GM21367 (cell line): ENCODE results near the gene SLC38A2.

Source experiments
- ATAC-seq: cut with Tn5 transposase; IDR thresholded peaks from one replicate; pipeline ENCODE4 v1.9.1; 2021; ENCODE audit not compliant: unreplicated experiment

SLC38A2 gene

DNA sequence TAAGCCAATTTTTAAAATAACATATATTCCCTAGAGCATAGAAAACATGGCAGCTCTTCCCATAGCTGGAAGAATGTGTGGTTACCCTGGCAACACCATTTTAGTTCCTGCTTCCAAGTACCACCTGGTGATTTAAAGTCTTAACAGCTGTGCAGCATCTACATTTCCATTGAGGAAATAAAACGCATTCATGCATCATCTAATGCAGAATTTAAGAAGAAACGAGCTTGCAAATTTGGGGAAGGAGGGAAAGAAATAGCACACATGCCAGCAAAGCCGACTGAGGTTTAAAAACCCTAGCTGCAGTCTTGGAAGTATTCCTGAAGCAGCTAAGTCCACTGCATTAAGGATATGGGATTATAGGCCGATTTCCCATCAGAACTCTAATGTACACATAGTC is 22.8 kb upstream of the SLC38A2 start:
- ATAC-seq: no peak

DNA sequence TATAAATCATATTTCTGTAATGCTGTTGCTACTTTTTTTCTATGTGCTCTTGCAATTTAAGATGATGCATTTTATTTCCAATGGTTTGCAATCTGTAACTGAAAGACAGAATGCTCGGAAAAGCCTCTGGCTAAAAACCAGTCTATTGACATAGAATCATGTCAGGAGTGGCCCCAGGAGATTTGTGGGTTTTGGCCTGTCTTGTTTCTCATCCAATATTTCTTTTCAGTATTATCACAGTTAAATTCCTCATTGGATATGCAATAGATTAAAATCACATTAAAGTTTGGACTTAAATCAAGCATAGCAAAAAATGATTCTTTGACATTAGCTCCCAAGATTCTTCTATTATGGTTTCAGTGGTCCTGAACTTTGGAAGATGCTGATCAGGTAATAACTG is 19.1 kb upstream of the SLC38A2 start:
- ATAC-seq: no peak

DNA sequence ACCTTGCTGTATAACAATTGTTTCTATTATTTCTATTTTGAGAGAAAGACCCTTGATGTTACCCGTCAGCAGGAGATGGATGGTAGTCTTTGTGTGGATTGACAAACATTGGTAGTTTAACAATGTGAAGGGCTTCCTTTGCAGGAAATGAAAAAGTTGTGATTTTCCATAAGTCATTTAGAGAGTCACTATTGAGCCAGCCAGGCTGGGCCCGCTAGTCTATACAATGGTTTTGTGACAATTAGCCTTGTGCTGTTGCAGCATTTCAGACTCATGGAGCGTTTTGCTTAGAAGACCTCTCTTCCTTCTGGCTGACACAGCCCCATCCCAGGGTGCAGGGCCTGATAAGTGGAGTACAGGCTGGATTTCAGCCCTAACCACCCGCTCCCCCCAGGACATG is 18.3 kb upstream of the SLC38A2 start:
- no peak for ATAC-seq

DNA sequence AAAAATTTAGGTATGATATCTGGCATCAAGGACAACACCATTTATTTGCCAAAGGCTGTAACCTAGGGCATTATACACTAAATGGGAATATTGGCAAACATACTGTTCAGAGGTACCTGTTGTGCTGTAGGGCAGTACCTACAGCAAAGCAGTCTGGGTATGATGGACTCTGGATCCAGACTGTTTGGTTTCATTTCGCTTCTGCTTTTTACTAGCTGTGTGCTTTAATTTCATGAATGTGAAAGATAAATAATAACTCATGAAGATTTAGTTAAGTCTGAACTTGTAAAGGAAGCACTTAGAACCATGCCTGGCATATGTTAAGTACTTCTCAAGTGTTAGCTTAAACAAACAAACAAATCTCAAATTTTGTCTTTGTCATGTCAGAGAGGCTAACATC is 17.7 kb upstream of the SLC38A2 start:
- no peak for ATAC-seq

DNA sequence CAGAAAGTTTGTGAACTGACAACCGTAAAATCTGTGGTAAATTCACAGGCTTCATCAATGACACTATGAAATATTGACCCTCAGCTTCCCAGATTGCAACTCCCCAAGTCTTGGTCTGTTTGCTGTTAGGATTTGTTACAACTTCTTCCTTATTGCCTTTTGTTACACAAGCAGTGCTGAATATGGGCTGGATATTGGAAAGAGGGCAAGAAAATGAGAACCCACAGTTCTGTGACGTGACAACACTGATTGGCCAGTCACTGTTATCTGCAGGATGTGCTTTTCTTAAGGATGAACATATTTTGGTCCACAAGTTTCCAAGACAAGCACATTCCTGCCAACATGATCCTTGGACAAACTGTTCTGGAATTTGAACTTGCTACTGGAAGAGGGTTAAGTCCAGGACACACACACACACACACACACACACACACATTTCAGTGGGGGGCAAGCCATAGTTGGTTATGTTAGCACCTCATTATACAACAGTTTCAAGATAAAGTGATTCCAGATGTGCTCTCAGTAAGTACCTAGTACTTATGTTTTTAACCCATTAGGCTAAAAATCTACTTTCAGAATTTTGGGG is 16.6 kb upstream of the SLC38A2 start:
- ATAC-seq: no peak

DNA sequence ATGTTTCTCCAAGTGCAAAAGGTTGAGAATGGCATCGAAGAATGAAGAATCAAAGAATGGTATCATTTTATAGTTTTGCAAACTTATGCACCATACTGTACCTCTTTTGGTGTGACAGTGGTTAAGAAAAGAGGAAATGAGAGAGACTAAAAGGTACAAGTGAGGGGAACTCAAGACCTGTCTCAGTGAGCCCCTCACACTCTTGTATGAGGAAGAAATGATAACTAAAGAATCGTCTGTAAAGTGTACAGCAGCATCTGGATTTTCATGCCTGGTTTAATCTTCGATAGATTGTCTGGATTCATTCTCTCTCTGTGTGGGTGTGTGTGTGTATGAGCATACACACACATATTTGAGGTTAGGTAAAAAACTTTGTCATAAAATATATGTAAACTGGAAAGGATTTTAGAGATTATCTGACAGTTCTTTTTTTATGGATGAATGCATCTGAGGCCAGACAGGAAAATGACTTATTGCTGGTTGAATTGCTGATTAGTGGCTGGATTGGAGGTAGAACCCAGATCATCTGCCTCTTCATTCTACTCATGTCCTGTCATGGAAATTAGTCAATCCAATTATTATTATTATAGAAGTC is 16.0 kb upstream of the SLC38A2 start:
- peak; percentile 58 for ATAC-seq

DNA sequence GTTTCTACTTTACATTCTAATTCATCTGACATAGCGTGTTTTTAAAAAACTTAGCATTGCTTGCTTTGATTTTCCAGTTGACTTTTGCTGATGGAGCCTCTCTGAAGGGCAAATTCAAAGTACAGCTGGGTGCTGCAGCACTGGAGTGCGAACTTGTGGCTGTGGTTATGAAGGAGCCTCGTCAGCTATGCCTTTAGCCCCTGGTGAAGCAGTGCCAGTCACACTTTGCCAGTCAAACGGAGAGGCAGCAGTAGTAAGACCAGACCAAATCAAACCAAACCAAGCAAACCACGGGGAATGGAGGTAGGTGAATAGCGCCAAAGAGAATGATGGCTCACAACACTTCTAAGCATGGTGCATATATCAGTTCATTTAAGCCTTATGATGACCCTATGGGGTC is 15.1 kb upstream of the SLC38A2 start:
- no peak for ATAC-seq

DNA sequence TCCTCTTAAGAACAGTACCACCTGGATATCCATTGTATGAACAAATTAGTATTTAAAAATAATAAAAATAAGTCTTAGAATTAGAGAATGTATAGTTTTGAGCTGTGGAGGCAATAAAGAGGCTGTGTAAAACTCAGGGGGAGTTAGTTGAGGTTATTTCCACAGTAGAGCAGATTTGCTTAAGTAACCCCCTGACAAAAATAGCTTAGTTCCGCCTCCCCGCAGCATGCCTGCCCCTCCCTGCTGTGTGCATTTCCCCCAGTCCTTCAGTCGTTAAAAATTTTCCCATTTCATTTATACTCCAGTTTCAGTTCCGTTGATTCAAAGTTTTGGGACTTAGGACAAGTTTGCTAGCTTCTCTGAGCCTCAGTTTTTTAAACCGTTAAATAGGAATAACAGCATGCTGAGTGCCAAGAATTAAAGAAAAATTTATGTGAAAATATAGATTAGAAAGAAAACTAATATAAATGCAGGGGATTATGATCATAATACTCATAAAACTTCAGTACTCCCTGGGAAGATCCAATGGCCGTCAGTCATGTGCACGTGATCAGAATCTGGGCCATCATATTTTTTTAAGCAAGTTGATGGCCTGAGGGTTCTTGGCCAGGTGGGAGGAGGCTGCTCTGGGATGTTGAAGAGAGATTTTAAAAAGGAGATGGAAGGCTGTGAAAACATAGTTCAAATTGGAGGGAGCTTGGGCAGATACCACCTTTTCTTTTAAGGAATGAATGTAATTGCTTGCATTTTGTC is 14.5 kb upstream of the SLC38A2 start:
- peak; percentile 20 for ATAC-seq

DNA sequence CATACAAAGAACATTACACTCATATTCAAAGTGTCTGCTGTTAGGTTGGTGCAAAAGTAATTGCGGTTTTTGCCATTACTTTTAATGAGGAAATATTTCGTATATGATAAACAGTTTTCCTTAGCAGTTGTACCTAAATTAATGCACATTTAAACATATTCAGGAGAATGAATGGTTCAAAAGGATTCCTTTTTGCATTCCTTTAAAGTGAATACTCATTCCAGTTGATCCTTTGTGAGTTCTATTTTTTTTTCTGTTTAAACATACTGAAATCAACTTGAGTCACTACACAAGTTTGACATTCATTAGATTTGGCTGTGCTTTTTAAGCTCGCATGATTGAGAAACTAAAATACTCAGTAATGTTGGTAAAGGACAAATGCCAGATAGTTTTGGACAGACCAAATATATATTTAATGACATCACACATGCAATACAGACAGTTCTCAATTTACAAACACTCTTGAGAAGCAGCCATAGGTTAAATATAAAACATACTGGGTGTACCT is 13.8 kb upstream of the SLC38A2 start:
- no peak for ATAC-seq

DNA sequence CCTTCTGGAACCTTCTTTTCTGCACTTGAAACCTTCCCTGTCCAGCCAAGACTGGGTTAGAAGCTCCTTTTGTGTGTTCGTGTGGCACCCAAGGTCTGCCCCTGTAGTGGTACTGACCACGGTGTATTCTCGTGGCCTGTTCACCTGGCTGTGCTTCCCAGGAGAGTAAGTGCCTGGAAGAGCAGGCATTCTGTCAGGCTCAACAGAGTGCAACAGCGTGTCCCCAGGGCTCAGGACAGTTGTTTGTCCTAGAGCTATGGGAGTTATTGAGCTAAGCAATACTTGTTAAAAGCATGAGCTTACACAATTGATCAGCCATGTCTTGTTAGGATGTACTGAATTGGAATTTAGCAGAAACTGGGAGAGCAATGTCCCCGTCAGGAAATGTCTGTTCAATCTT is 12.9 kb upstream of the SLC38A2 start:
- no peak for ATAC-seq

DNA sequence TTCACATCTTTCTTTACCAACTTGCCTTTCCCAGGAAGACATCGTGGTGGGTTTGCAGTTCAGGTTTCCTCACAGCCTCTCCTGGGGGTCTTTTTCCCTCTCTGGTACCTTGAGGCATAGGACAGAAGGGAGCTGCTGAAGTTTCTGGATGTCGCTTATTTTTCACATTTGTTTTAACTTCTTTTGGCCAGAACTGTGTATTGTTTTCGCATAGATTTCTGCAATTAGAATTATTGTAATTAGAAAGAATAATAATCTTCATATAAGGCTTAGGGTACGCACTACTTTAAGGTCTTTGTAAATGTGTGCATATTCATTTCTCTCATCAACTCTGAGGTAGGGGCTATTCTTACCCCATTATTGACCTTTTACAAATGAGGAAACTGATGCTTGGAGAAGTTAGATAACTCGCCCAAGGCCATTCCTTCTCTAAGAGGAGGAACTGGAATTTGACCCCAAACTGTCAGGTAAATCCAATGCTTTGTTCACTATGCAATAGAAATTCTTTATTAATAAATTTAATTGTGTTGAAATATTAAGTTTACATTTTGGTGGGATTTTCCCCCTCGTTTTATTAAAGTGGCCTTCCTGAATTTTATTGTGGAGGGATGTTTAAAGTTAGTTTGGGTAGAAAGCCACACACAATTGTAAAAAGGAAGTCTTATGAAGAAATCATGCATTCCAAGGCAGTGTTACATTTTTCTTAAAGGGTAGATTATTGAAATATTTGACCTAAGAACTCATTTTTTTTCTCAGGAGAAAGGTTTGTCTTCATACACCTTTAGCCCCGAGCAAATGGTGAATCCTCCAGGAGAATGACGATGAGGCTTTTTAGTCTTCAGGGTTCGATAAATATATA is 12.1 kb upstream of the SLC38A2 start:
- ATAC-seq: no peak

DNA sequence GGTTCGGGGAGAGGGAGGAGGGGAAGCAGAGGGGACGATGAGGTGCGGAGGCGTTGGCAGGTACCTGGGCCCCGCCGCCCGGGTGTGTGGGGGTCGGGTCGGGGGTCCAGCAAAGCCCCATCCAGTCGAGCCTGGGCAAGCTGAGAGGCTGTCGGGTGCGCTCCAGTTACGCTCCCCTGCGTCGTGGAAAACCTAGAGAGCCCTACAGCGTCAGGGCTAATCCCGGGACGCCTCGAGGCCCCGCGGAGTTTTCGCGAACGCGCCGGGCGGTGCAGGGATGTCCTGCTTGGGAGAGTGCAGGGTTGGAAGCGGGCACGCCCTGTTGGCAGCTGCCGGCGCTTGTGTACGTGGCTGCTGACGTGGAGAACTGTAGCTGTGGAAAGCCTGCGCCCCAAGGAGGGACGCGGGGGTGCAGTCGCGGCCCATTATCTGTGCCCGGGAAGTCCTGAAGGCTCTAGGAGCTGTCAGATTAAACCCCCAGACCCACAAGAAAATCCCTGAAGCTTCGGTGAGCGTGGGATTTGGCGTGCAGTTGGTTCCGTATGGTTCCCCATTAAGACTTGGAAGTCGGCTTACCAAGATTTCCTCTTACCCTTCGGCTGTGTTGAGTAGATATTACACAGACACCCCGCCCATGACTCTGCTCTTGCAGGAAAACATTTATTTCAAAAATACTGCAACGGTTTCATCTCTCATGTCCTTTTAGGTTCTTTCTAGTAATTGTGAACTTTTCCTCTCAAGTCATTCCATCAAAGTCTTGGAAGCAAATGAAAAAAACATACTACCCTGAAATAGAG is 11.3 kb upstream of the SLC38A2 start:
- peak; percentile 27 for ATAC-seq

DNA sequence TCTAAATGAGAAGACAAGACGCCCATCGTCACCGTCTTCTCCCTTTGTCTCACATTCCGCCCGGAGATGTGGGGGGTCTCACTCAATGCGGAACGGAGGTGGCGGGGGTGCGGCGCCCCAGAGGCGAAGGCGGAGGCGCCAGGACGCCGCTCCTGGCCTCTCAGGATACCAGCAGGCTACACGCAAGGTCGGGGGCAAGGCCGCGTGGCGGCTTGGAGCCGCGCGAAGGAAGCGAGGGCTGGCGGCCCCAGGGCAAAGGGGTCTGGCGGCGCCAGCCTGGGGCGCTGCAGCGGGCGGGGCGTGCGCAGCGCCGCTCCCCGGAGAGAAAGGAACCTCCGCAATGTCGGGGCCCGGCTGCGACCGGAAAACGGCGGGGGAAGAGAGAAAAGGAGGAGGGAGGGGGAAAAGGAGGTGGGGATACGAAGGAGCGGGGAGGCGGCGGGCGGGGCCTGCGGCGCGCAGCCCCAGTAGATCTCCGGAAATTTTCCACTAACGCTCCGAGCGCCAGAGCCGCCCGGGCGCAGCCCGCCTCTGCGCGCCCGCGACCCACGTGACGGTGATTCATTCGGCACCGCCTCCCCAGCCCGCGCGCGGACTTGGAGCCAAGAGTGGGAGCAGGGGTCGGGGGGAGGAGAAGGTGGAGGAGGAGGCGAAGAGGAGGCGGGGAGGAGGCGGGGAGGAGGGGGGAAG is 10.5 kb upstream of the SLC38A2 start:
- ATAC-seq: peak; percentile 61

DNA sequence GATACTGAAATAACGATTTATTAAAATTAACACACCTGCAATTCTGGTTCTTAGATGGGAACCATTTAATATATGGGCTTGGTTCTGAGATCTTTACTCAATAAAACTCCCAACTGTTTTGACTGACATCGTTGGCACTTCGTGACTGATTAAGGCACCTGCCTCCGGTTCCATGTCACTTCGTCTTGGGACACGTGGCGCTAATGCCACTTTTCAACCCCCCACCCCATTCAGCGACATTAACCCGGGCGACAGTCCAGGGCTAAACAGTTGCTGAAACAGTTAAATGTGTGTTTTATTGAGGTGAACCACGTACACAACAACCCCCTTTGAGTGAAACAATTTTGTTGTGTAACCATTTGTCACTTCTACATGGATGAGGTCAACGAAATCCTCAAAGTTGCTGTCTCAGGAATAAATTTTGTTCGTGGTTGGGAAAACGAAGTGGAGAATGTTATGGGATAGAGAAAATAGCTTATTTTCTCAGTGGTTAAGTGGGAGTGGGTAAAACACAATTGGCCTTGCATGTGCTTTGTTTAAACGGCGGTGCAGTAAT is 9.9 kb upstream of the SLC38A2 start:
- no peak for ATAC-seq

DNA sequence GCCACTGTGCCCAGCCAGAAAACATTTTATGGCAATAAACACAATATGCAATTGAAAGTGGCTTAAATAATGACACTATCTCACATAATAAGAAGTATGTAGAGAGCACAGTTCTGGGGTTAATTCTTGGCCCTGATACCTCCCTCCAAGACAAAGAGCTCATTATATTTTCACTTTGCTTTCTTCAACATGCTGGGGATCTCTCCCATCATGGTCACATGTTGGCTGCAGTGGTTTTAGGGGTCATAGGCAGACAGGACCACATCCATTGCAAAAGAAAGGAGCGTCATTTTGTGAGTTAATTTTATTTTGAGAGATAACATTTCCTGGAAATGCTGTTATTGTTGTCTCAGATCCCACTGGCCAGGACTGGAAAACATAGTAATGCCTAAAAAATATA is 8.3 kb upstream of the SLC38A2 start:
- ATAC-seq: no peak

DNA sequence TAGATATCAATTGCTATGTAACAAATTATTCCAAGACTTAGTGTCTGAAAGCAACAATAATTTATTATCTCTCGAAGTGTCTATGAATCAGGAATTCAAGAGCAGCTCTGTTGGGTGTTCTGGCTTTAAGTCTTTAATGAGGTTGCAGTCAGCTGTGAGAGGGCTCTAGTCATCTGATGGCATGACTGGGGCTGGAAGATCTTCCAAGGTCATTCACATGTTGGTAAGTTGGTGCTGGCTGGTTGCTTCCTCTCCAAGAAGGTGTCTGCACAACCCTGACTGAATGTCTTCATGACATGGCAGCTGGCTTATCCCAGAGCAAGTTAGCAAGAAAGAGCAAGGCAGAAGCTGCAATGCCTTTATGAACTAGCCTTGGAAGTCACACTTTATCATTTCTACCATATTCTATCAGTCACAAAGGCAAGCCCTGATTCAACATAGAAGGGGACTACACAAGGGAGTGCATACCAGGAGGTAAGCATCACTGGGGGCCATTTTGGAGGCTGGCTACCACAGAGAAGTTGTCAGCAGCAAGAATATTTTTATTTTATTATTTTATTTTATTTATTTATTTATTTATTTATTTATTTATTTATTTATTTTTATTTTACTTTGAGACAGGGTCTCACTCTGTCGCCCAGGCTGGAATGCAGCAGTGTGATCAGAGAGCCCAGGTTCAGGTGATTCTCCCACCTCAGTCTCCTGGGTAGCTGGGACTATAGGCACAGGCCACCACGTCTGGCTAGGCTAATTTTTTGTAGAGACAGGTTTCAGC is 7.6 kb upstream of the SLC38A2 start:
- ATAC-seq: no peak

DNA sequence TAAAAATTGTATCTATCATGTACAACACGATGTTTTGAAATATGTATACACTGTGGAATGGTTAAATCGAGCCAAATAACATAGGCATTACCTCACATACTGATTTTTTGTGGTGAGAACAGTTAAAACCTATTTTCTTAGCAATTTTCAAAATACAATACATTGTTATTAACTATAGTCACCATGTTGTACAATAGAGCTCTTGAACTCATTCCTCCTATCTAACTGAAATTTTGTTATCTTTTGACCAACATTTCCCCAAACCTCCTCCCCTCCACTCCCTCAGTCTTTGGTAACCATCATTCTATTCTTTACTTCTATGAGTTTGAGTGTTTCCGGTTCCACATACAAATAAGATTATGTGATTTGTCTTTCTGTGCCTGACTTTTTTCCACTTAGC is 6.8 kb upstream of the SLC38A2 start:
- ATAC-seq: no peak

DNA sequence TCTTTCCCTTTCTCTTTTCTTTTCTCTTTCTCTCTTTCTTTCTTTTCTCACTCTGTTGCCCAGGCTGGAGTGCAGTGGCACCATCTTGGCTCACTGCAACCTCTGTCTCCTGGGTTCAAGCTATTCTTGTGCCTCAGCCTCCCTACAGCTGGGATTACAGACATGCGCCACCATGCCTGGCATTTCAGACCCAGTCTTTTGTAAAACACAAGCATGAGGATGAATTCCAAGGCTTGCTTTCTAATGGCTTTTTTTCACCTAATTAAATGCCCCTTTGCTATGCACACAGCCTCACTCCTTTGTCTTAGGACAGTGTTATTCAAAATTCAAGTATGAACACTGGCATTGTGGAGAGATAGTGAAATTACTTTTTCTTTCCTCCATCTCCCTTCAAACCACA is 6.0 kb upstream of the SLC38A2 start:
- no peak for ATAC-seq

DNA sequence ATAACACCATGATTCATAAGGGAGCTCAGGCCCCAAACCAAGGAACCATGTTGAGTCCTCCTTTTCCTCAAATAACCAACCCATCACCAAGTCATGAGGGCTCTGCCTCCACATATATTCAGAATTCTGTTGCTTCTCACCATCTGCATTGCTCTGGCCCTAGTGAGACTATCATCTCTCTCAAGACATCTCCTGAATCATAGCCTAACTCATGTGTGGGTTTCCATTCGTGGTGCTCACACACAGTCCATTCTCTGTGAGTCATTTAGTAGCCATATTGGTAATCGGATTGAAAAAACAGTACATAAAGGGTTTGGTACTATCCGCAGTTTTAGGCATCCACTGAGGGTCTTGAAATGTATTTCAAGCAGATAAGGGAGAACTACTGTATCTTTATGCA is 5.1 kb upstream of the SLC38A2 start:
- ATAC-seq: no peak
